Heart left ventricle (tissue), 13 donors: ENCODE measurements around the gene GNAT1.

Experiments used
- CTCF ChIP-seq, 12 donors: fragments of 200-600 bp; sonication (generic) in 4 of 12; IDR thresholded peaks; one replicate each; pipeline versions ENCODE4 v1.5.0 to v1.8.0; 2018 to 2022; ENCODE audit warnings: antibody characterized with exemption in 12 of 12, mild to moderate bottlenecking in 5 of 12
- POLR2A ChIP-seq, 2 donors: fragments of 450-650 bp; IDR thresholded peaks; one replicate each; pipeline ENCODE4 v1.6.1; 2017; ENCODE audit warnings: antibody characterized with exemption in 2 of 2, mild to moderate bottlenecking in 2 of 2, moderate library complexity in 2 of 2
- donor health status: ischemic (EF 13 %, LVEDD 7.1; RV severe dilation, severe dysfunction).
- donor health status: DM: no; HTN: yes; CAD: no.
- donor health status: DM: no; HTN: no; CAD: no.
- donor health status: ischemic (EF 25% LVEDD 6.9; RV normal size, moderate dysfunction).
- donor health status: ischemic (EF 25% LVEDD 5.7; RV mildly dilated, moderate dysfunction).
- donor health status: ischemic (EF 35%, LVEDD 5.7; RV mildly dilated, moderate dysfunction).
- donor health status: nonischemic (EF 11% LVEDD 7.7; RV severe dilation, severe dysfunction).
- donor health status: DM: yes; HTN: yes; CAD: no.
- donor health status: PGD.
- donor health status: ischemic (EF 29% LVEDD 5.4; RV normal size, mild dysfunction).
- donor health status: nonischemic (EF 23%, LVEDD 6.1; RV moderate dilation, normal function).

GRCh38 chr3:50231581-50231980 lies 40.2 kb downstream of the GNAT1 start:
- TF ChIP-seq POLR2A (IDR thresholded peaks at IDR 0.05) = no peak
- no peak for TF ChIP-seq CTCF (IDR thresholded peaks at IDR 0.05)
